ENCODE results near the gene DPM3.

DPM3 gene

DNA sequence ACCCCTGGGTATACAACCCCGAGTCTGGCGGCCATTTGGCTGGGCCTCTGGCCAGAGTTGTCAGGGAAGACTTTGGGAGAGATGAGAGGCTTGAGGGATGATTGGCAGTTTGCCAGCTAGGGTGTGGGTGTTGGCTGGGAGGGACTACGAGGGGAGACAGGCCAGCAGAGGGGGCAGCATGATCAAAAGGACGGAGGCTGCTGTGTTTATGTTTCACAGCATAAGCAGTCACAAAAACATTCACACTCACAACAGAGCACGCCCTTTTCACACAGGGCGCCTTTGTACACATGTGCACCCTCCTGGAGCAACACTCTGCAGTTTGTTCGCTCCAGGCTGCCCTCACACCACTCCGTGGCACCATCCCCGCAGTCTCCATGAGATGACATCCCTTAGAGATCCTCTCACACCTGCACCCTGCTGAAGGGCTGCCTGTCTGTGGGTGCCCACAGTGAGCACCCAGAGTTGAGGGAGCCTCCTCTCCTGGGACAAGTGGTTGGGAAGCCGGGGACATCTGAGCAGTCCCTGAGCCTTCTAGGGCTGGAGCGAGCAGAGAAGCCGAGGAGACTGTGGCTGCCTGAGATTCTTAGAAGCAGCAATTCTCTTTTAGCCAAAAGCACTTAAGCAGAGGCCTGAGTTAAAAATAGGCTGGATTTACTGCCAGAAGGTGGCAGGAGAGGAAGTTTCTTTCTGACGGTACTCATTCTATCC, 46.3 kb downstream of the DPM3 start:
- peak; percentile 74 for DNase-seq (ENCODE audit: low spot score)

DNA sequence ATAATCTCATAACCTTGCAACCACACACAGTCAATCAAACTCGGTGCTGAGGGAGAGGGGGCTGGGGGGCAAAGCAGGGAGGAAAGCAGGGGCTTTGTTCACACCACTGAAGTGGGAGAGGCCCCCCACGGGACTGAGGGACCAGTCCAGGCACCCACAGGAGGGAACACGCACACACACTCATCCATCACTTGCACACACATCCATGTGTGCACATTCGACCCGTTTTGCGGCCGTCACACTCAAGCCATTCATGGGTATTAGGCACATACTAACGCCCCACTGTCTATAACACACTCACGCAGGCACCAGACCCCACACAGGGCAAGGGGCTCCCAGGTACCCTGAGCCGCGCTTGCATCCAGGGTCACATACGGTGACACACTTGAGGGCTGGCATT, 47.7 kb downstream of the DPM3 start:
- no peak for DNase-seq (ENCODE audit: low spot score)

DNA sequence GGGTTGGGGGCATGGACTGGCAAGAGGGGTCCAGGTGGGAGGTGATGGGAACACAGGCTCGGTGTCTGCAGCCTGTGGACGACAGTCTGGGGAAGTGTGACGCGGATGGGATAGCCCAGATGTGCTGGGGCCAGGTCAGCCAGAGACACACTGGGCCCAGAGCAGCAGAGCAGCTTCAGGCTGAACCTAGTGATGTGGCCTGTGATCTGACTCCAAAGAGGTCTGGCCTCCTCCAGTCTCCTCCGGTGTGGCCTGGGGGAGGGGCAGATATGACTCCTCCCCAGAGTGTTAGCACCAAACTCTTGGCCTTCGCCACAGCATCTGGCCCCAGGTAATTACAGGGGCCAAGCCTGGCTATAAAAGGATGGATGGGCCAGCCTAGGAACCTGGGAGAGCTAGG, 48.2 kb downstream of the DPM3 start:
- DNase-seq (ENCODE audit: low spot score) = no peak

DNA sequence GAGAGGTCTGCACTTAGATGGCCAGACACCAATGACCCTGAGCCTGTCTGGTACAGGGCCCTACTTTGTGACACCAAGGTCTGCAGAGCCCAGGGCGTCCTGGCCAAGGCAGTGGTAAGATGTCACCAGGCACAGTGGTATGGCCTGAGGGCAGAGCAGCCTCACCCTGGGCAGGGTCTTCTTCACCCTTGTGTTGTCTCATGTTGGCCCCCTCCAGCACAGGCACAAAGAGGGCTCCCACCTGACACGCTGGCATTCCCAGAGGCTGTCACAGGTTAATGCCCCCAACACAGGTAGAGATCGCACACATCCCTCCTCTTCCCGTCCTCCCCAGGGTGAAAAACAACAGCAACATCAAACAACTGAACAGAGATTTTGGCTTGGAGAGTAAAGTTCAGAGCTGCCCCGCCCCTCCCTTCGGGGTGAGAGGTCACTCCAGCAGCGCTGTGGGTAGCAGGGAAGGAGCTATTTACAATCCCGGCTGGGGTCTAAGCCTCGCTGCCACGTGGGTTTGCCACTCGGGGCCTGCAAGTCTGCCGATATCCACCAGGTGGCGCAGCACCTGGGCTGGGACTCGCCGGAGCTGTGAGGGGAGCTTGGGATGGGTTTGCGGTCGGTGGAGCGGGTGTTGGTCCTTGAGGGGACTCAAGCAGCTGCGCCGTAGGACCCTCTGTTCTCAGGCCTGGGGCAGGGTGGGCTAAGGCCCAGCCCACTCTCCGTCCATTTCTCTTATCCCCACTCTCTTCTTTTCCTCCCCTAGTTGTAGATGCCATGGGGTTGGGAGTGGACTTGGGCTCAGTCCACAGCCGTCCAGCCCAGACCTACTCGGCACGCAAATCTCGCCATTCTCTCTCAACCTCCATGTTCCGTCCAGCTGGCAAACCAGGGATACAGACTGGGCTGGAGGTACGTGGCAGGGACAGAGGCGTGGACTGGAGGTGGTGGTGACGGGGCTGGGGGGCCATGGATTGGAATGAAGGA, 49.0 kb downstream of the DPM3 start:
- DNase-seq (ENCODE audit: low spot score) = peak; percentile 73
